GM12892 (cell line): ENCODE measurements around the gene EBLN1.

Experiments
- POLR2A ChIP-seq: IDR thresholded peaks from 2 replicates; pipeline ENCODE4 v1.6.1; 2011; ENCODE audit warnings: low read depth, low read length, control low read depth
- POLR2AphosphoS5 ChIP-seq: IDR thresholded peaks from 2 replicates; pipeline ENCODE4 v1.6.1; 2011; ENCODE audit warnings: low read depth, low read length, control low read depth

DNA sequence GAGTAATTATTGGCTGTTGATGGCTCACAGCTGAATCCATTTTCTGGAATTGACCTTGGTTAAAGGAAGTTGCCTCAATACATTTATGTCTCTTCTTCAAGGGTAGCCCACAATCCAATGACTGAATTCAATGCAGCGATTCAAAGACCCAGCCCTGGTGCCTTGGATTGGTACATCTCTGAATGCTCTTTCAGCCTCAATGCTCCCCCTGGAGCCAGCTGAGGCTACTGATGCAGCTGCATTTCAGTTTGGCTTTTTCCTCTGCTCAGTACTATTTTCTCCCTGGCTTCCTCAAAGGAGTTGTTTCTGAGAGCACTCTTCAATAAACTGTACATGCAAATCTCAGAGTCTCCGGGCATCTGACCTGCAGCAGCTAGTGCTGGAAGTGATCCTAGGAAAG, 633 bp upstream of the EBLN1 start:
- no peak for TF ChIP-seq POLR2A
- no peak for TF ChIP-seq POLR2AphosphoS5
